Activated T-cell treated with anti-CD3 and anti-CD28 coated beads, Interleukin-2, amount 50 U/mL, for 24 hours (primary cell): ENCODE data around the gene PLBD1.

Experiments
- DNase-seq: peaks from one replicate; pipeline ENCODE4 v3.0.0-alpha.2; 2020
- H3K27ac Mint-ChIP-seq: 2 replicates; pipeline ENCODE4 v1.8.0; 2020; ENCODE audit warnings: mild to moderate bottlenecking, mixed read lengths
- H3K27me3 Mint-ChIP-seq: 2 replicates; pipeline ENCODE4 v1.8.0; 2020; ENCODE audit warnings: mixed read lengths
- H3K36me3 Mint-ChIP-seq: 2 replicates; pipeline ENCODE4 v1.8.0; 2020; ENCODE audit warnings: low read depth, mixed read lengths
- H3K4me1 Mint-ChIP-seq: 2 replicates; pipeline ENCODE4 v1.8.0; 2020; ENCODE audit warnings: low read depth, mixed read lengths
- H3K4me3 Mint-ChIP-seq: 2 replicates; pipeline ENCODE4 v1.8.0; 2020; ENCODE audit warnings: mild to moderate bottlenecking, moderate library complexity, mixed read lengths
- H3K9me3 Mint-ChIP-seq: 2 replicates; pipeline ENCODE4 v1.8.0; 2020; ENCODE audit warnings: mixed read lengths

The PLBD1 gene, protein sequence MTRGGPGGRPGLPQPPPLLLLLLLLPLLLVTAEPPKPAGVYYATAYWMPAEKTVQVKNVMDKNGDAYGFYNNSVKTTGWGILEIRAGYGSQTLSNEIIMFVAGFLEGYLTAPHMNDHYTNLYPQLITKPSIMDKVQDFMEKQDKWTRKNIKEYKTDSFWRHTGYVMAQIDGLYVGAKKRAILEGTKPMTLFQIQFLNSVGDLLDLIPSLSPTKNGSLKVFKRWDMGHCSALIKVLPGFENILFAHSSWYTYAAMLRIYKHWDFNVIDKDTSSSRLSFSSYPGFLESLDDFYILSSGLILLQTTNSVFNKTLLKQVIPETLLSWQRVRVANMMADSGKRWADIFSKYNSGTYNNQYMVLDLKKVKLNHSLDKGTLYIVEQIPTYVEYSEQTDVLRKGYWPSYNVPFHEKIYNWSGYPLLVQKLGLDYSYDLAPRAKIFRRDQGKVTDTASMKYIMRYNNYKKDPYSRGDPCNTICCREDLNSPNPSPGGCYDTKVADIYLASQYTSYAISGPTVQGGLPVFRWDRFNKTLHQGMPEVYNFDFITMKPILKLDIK

DNA sequence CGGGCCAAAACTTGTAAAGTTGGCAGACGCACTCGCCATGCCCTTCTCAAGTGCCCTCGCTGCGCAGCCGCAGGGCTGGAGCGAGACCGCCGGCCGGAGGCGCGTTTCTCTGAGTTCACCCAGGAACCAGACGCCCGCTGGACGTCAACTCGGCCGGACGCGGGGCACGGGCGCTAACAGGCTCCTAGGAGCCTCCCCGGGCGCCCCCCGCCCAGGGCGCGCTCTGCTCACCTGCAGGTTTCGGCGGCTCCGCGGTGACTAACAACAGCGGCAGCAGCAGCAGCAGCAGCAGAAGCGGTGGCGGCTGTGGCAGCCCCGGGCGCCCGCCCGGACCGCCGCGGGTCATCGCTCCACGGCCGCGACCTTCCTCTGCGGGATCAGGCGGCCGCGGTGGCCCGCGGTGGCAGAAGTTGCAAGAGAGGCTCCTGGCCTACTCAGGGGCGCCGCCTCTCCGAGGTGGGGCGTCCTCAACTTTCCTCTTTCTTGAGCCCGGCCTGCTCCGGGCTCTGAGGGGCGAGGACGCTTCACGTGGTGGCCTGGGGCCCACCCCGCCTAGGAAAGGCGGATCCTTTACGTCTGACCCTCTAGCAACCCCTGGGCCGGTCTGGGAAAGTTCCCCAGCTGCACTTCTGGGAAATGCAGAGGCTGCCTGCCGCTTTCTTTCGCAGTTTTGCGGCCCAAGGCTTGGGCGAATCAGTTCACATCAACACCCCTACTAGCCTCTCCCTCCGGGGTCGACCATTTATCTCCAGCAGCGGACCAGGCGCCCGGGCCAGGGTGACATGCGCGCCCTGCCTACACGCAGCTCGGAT, at the start of gene PLBD1:
PLBD1 (minus strand) TSS at position 533 of the 812 bp plus-strand sequence; CDS start at position 346, 187 bp downstream.
- H3K27ac Mint-ChIP-seq = no peak within 1 kb of the TSS
- DNase-seq = peak; percentile 46
- H3K4me3 Mint-ChIP-seq = peak within 1 kb of the TSS; percentile 44
- H3K9me3 Mint-ChIP-seq = no peaks in the 10 kb centered on the region
- peaks cover 6% of the 10 kb centered on the region for H3K4me1 Mint-ChIP-seq
- H3K36me3 Mint-ChIP-seq = no peaks in the 10 kb centered on the region
- peaks cover 52% of the 10 kb centered on the region for H3K27me3 Mint-ChIP-seq

GRCh38 chr12:14614704-14615121, 47.0 kb upstream of the PLBD1 start:
- DNase-seq = no peak
- Mint-ChIP-seq H3K27ac (no peak overlapping the region), H3K4me3 (no peak overlapping the region)

DNA sequence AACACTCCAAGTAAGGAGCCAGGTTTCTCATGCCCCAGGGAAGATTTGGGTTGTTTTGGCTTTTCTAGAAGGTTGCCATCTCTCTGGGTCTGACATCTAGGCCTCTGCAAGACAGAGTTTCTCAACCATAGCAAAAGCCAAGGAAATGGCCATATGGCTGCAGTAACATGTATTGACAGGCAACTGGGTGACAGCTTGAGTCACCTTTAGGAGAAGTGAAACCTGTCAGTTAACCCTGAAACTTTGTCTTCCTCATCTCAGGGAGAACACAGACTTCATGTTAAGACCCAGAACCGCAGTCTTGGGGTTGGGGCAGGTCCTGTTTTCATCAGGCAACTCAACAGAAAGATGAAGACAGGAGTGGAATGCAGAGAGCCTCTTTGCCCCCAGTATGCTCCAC, 46.0 kb upstream of the PLBD1 start:
- Mint-ChIP-seq H3K27me3 (peaks cover 15% of the 10 kb centered on the region), H3K27ac (no peak overlapping the region), H3K36me3 (no peaks in the 10 kb centered on the region), H3K4me1 (no peaks in the 10 kb centered on the region), H3K9me3 (peaks cover 19% of the 10 kb centered on the region), H3K4me3 (no peak overlapping the region)
- DNase-seq = no peak

More at GRCh38 chr12:14614704-14615121, 47.0 kb upstream of the PLBD1 start:
- peaks cover 15% of the 10 kb centered on the region for H3K27me3 Mint-ChIP-seq
- H3K4me1 Mint-ChIP-seq = peaks cover 1% of the 10 kb centered on the region
- H3K36me3 Mint-ChIP-seq = no peaks in the 10 kb centered on the region
- peaks cover 12% of the 10 kb centered on the region for H3K9me3 Mint-ChIP-seq

- Mint-ChIP-seq H3K27ac (no peak overlapping the region), H3K9me3 (peaks cover 25% of the 10 kb centered on the region), H3K4me1 (no peaks in the 10 kb centered on the region), H3K4me3 (no peak overlapping the region), H3K27me3 (peaks cover 15% of the 10 kb centered on the region), H3K36me3 (no peaks in the 10 kb centered on the region)
- DNase-seq = no peak
Observed at GRCh38 chr12:14612898-14613445, 45.3 kb upstream of the PLBD1 start.

- Mint-ChIP-seq H3K36me3 (no peaks in the 10 kb centered on the region), H3K4me1 (no peaks in the 10 kb centered on the region), H3K9me3 (peaks cover 31% of the 10 kb centered on the region), H3K27ac (no peak overlapping the region), H3K27me3 (peaks cover 15% of the 10 kb centered on the region), H3K4me3 (no peak overlapping the region)
- DNase-seq = no peak
Observed at GRCh38 chr12:14612250-14612649, 44.6 kb upstream of the PLBD1 start.

DNA sequence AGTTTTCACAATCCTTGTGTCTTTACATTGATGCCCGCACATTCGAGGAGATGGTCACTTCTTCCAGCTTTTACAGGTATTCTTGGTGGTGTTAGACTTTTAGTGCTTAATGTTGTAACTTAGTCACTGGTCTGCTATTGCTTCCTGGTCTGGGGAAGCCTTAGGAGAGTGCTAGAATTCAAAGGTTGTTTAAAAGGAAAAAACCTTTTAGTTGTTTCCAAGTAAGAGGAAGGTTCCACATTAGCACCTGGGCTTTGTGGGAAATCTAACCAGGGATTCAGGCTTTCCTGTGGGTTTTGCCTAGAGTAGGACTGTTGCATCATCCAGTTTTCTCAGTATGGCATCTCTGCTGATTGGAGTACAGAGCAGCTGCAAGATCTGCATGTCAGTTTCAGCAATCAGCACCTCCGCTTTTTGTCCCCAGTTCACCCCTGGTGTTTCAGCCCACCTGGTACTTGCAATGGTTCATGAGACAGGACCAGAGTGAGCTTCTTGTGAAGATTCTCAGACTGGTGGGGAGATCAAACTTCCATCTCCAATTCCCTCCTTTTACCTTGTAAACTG, 44.0 kb upstream of the PLBD1 start:
- no peak for DNase-seq
- H3K36me3 Mint-ChIP-seq = no peaks in the 10 kb centered on the region
- peaks cover 34% of the 10 kb centered on the region for H3K9me3 Mint-ChIP-seq
- peaks cover 12% of the 10 kb centered on the region for H3K27me3 Mint-ChIP-seq
- no peaks in the 10 kb centered on the region for H3K4me1 Mint-ChIP-seq
- H3K4me3 Mint-ChIP-seq = no peak overlapping the region
- H3K27ac Mint-ChIP-seq = no peak overlapping the region

GRCh38 chr12:14607568-14607967, 39.9 kb upstream of the PLBD1 start:
- H3K36me3 Mint-ChIP-seq = peaks cover 3% of the 10 kb centered on the region
- H3K9me3 Mint-ChIP-seq = peaks cover 53% of the 10 kb centered on the region
- no peak overlapping the region for H3K27ac Mint-ChIP-seq
- DNase-seq = no peak
- H3K4me3 Mint-ChIP-seq = no peak overlapping the region
- H3K27me3 Mint-ChIP-seq = peaks cover 11% of the 10 kb centered on the region
- no peaks in the 10 kb centered on the region for H3K4me1 Mint-ChIP-seq

DNA sequence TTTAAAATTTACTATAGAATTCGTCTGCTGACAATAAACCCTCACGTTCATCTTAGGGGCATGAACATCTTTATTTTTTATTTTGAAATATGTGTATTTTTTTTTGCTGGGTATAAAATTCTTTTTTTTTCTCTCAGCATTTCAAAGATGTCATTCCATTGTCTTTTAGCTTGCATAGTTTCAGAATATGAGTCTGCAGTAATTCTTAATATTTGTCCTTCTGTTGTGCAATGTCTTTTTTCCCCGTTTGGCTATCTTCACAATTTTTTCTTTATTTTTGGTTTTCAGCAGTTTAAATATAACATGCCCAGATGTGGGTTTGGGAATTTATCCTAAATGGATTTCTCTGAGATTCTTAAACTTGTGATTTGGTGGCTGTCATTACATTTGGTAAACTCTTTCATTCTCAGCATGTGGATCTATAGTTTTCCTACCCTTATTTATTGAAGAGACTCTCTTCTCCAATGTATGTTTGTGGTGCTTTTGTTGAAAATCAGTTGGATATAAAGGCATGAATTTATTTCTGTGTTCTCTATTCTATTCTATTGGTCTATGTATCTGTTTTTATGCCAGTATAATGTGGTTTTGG, 37.8 kb upstream of the PLBD1 start:
- H3K27me3 Mint-ChIP-seq = peaks cover 18% of the 10 kb centered on the region
- peaks cover 3% of the 10 kb centered on the region for H3K36me3 Mint-ChIP-seq
- H3K4me1 Mint-ChIP-seq = no peaks in the 10 kb centered on the region
- no peak for DNase-seq
- H3K27ac Mint-ChIP-seq = no peak overlapping the region
- H3K4me3 Mint-ChIP-seq = no peak overlapping the region
- peaks cover 44% of the 10 kb centered on the region for H3K9me3 Mint-ChIP-seq

DNA sequence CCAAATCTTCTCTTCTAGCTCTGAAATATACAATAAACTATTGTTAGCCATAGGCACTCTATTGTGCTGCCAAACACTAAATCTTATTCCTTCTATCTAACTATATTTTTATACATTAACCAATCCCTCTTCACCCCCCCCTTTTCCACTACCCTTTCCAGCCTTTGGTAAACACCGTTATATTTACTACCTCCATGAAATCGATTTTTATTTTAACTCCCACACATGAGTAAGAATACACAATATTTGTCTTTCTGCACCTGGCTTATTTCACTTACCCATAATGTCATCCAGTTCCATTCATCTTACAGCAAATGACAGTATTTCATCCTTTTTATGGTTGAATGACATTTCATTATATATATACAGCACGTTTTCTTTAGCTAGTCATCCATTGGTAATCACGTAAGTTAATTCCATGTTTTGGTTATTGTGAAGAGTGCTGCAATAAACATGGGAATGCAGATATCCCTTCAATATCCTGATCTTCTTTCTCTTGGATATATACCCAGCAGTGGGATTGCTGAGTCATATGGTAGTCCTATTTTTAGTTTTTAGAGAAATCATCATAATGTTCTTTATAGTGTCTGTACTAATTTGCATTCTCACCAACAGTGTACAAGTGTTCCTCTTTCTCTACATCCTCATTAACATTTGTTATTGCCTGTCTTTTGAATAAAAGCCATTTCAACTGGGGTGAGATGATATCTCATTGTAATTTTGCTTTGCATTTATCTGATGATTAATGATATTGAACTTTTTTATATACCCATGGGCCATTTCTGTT, 34.2 kb upstream of the PLBD1 start:
- Mint-ChIP-seq H3K9me3 (peaks cover 40% of the 10 kb centered on the region), H3K4me1 (no peaks in the 10 kb centered on the region), H3K27ac (no peak overlapping the region), H3K4me3 (no peak overlapping the region), H3K36me3 (peaks cover 3% of the 10 kb centered on the region), H3K27me3 (peaks cover 18% of the 10 kb centered on the region)
- no peak for DNase-seq

GRCh38 chr12:14597480-14597879, 29.8 kb upstream of the PLBD1 start:
- Mint-ChIP-seq H3K9me3 (peaks cover 20% of the 10 kb centered on the region), H3K4me3 (no peak overlapping the region), H3K27me3 (peaks cover 6% of the 10 kb centered on the region), H3K36me3 (no peaks in the 10 kb centered on the region), H3K27ac (no peak overlapping the region), H3K4me1 (no peaks in the 10 kb centered on the region)
- DNase-seq = no peak

GRCh38 chr12:14591719-14592118, 24.0 kb upstream of the PLBD1 start:
- no peak for DNase-seq
- Mint-ChIP-seq H3K9me3 (no peaks in the 10 kb centered on the region), H3K36me3 (no peaks in the 10 kb centered on the region), H3K4me1 (no peaks in the 10 kb centered on the region), H3K4me3 (no peak overlapping the region), H3K27ac (no peak overlapping the region), H3K27me3 (no peaks in the 10 kb centered on the region)

- no peaks in the 10 kb centered on the region for H3K4me1 Mint-ChIP-seq
- no peaks in the 10 kb centered on the region for H3K9me3 Mint-ChIP-seq
- no peaks in the 10 kb centered on the region for H3K36me3 Mint-ChIP-seq
- no peak overlapping the region for H3K4me3 Mint-ChIP-seq
- H3K27me3 Mint-ChIP-seq = no peaks in the 10 kb centered on the region
- no peak overlapping the region for H3K27ac Mint-ChIP-seq
- no peak for DNase-seq
Observed at GRCh38 chr12:14589169-14590004, 21.7 kb upstream of the PLBD1 start.

DNA sequence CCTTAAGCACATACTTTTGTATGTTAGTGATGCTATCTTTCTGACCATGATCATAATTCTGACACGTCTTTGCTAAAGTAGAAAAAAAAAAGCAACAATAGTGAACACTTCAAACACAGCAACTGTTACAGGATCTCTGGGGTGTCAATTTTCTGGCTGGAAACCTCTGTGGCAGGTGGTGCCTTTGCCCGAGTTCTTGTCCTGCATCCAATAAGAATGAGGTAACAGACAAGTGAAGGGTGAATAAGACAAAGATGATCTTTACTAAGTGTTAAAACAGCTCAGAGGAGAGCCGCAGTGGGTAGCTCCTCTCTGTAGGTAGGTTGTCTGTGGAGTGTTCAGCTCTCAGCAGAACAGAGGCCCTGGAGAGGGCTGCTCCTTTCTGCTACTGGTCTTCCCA, 20.9 kb upstream of the PLBD1 start:
- H3K27ac Mint-ChIP-seq = no peak overlapping the region
- H3K36me3 Mint-ChIP-seq = no peaks in the 10 kb centered on the region
- no peaks in the 10 kb centered on the region for H3K9me3 Mint-ChIP-seq
- H3K4me1 Mint-ChIP-seq = no peaks in the 10 kb centered on the region
- no peak for DNase-seq
- H3K4me3 Mint-ChIP-seq = no peak overlapping the region
- no peaks in the 10 kb centered on the region for H3K27me3 Mint-ChIP-seq
